SK-N-DZ (cell line): ENCODE measurements around the gene PIGT.
"Not testable (repeated sequence)": the region's sequence is repeated elsewhere in the genome, so short reads cannot be mapped to it uniquely, and the experiment has no call there.

Source experiments
- DNase-seq: peaks from one replicate; pipeline ENCODE4 v3.0.0-alpha.2; 2015; ENCODE audit warnings: low spot score
- small RNA-seq, 2 experiments: library from RNA; depleted of rRNA; stranded (forward); fragments of <200 nt; gene quantifications; one replicate each; pipeline ENCODE3, GENCODE V24; 2014

PIGT gene

DNA sequence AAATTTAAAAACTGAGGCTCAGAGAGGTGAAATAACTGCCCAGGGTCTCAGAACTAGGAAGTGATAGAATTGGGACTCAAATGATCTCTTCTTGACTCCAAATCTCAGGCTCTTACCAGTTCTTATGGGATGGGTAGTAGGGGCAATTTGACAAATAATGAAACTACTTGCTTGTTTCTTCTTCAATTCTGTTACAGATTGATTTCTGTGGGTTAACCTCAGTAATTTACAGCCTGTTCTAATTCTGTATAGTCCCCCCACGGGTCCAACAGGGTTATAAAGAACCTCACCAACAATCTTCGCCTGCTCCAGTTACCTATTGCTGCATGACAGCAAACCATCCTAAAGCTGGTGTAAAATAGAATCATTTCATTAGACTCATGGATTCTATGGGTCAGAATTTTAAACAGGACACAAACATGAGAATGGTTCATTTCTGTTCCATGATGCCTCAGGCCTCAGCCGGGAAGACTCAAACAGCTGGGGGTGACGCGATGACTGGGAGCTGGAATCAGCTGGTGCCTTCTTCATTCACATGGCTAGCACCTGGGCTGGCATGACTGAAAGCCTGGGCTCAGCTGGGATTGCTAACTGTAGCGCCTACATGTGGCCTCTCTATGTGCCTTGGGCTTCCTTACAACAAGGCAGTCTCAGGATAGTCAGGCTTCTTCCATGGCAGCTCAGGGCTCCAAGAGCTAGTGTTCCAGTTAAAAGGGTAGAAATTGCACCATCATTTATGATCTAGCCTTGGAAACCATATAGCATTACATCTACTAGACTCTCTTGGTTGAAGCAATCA is 47.0 kb downstream of the PIGT start:
- no peak for DNase-seq

DNA sequence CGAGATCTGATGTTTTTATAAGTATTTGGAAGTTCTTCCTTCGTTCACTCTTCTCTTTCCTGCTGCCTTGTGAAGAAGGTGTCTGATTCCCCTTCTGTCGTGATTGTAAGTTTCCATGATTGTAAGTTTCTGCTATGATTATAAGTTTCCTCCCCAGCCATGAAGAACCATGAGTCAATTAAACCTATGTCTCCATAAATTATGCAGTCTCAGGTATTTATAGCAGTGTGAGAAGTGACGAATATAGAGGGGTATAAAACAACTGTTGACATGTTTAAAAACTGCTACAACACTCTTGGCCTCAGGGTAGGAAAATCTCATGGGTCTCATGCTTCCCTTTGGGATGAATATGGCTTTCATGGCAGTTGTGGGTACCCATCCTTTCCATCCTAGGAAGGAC is 47.8 kb downstream of the PIGT start:
- no peak for DNase-seq

DNA sequence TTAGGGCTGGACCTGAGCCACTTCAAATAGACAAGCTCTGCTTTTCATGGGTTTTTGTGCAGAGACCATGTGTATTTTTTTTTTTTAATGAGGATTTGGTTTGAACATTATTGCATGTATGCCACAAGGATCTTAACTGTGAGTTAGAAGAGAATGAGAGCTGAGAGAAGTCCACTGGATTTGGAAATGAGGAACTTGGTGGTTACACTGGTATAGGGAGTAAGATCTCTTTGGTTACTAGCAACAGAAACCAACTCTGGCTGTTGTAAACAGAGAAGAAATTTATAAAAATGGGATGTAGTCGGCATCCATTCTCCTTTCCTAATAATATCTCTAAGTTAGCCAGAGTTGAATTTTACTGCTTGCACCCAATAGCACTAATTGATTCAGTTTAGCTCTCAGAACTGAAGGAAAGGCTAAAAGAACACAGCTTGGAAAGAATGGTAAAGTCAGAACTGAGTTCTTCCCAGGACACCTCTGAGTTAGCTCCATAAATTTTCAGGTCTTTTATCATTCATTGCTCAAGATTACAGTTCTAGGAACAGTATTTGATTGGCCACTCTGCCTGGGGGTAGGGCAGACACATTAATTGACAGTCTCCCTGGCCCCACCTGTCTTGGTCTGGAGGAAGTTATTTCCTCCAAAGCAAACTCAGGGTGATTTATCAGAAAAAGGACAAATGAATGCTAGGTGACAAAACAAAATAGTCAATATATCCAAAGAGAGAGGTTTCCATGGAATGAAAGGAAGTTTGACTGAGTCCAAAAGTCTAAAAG is 49.7 kb downstream of the PIGT start:
- DNase-seq = no peak

DNA sequence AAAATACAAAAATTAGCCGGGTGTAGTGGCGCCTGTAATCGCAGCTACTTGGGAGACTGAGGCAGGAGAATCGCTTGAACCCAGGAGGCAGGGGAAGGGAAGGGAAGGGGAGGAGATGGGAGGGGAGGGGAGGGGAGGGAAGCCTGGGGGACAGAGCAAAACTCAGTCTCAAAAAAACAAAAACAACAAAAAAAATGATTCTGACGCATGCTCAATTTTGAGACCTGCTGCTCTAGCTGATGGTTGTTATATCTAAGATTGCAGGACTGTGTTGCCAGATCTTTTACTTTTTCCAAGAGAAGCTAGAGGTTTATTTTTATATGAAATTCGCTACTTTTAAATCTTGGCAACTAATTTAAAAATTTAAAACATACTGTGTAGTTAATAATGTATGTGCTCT is 51.2 kb downstream of the PIGT start:
- DNase-seq = no peak

DNA sequence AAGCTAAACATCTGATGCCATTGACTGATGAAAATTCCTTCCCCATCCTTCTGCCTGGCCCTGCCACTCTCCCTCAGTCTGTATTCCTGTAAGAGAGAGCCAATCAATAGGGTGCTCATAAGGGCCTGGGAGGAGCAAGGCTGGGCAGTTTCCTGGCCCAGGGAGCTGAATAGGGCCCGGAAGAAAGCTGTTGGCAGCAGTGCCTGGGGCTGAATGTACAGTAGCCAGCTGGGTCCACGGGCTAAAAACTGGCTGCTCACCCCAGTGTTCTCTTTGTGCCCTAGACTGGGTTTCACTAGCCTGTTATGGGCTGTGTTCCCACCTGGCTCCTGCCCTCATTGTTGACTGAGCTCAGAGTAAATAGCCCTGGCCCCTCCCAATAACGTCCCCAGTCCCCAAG is 51.9 kb downstream of the PIGT start:
- DNase-seq = no peak

DNA sequence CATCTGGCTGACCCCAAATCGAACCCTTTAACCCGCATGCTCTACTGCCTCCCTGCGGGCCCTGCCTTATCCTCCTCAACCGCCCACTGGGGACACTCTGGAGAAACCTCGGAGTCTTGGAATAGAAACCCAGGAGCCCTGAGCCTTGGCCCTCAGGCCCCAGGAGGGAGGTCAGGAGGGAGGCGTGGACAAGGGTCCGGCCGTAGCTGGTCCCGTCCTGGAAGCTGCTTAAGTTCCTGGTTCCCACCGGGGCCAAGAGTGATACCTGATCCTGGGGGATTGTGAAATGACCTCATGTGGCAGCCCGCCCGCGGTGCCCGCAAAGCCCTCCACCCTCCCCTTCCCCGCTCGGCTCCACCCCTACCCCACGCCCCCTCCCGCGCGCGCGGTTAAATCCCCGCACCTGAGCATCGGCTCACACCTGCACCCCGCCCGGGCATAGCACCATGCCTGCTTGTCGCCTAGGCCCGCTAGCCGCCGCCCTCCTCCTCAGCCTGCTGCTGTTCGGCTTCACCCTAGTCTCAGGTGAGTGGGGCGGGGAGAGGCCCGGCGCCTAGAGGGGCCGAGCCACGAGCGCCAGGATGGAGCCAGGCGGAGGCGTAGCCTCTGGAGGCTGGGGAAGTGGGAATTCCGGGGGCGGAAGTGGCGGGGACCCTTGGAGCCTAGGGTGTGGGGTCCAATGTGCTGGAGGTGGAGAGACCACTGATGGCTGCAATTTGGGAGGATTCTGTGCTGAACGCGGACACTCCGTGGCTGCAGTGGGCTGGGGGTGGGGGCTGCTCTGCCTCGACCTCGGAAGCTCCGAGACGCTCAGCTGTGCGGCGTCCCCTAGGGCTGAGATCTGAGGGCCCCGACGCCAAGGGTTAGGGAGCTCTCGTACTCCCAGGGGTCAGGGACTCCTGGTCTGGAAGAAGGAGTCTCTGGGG is 53.7 kb downstream of the PIGT start, which contains the start of gene WFDC2:
TSS of gene WFDC2 (plus strand) at position 418 of the 926 bp plus-strand sequence. CDS start at position 447, 29 bp downstream.
- no peak for DNase-seq

DNA sequence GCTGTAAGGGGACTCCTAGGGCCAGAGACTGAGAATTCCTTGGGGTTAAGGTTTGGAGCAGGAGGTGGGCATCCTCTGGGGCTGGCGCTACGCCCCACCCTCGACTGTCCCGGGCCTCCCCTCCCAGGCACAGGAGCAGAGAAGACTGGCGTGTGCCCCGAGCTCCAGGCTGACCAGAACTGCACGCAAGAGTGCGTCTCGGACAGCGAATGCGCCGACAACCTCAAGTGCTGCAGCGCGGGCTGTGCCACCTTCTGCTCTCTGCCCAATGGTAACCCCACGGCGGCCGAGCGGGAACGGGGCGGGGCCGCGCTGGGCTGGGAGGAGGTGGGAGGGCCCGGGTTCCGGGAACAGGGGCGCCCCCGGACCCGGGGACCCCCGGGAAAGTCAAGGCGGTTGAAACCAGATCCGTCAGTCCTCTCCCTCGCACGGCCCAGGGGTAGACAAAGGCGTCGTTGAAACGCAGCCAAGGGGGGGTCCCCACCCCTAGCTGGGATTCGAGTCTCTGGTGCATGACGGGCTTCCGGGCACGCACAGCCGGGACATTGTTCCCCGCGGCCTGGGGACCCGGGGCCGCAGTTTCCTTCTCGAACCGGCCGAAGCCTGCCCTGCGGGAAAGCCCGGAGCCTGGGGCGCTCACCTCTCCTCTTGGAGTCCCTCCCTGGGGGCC is 54.5 kb downstream of the PIGT start:
- no peak for DNase-seq

DNA sequence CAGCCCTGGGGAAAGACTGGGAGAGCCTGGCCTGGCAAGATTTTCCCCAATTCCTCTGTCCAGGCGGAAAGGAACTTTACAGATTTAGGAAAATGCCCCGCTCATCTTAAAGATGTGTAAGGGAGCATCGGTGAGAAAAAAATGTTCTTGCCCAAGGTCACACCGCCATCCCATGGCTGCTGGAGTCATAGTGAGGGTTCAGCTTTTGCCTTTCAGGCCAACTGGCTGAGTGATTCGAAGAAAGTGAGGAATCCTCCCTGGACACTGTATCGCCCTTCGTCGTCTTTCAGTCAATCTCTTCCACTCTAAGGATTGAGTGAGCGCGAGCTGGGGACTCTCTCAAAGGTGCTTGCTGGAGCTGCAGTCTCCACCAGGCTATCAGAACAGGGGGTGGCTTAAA is 55.0 kb downstream of the PIGT start:
- no peak for DNase-seq

DNA sequence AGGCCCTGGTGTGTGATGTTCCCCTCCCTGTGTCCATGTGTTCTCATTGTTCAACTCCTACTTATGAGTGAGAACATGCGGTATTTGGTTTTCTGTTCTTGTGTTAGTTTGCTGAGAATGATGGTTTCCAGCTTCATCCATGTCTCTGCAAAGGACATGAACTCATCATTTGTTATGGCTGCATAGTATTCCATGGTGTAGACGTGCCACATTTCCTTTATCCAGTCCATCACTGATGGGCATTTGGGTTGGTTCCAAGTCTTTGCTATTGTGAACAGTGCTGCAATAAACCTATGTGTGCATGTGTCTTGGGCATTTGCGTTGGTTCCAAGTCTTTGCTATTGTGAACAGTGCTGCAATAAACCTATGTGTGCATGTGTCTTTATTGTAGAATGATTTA is 56.3 kb downstream of the PIGT start:
- DNase-seq = not testable (repeated sequence)

Small RNAs within 50 kb of the gene (small RNA-seq; reads per million reads assigned to genes)
- gene MIR6812 = 0 to 0.09 reads per million in 2 experiments
